ENCODE data around the gene TADA2B. TPM values are rescaled to one million over a fixed set of nuclear protein-coding genes. Genes with fewer than 3 reads are reported as not detected.

Gene TADA2B
- total and polyA plus RNA-seq, 10 of the 15 experiments (the other 5 are each of a cell fraction or from before 2014, with no cell fraction given) = 0.66 to 12.0 (median 5.6) TPM

- TF ChIP-seq, protein P1, sequence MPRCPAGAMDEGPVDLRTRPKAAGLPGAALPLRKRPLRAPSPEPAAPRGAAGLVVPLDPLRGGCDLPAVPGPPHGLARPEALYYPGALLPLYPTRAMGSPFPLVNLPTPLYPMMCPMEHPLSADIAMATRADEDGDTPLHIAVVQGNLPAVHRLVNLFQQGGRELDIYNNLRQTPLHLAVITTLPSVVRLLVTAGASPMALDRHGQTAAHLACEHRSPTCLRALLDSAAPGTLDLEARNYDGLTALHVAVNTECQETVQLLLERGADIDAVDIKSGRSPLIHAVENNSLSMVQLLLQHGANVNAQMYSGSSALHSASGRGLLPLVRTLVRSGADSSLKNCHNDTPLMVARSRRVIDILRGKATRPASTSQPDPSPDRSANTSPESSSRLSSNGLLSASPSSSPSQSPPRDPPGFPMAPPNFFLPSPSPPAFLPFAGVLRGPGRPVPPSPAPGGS (IDR thresholded peaks at IDR 0.05; ENCODE audit: borderline replicate concordance, insufficient read depth, low read depth, low read length, poor library complexity, severe bottlenecking) = no peak
- TF ChIP-seq RUNX3 (IDR thresholded peaks at IDR 0.05; ENCODE audit: low read length) (no peak), ZSCAN29 (IDR thresholded peaks at IDR 0.05) (no peak), RFX5 (IDR thresholded peaks at IDR 0.05; ENCODE audit: low read depth, low read length) (no peak), NFIC (IDR thresholded peaks at IDR 0.05; ENCODE audit: low read depth, low read length) (no peak), MTA3 (IDR thresholded peaks at IDR 0.05; ENCODE audit: borderline replicate concordance, low read length) (no peak), ASH2L (IDR thresholded peaks at IDR 0.05; ENCODE audit: borderline replicate concordance, low read depth) (no peak), HDAC6 (IDR thresholded peaks at IDR 0.05; ENCODE audit: unreplicated experiment) (no peak), TCF12 (IDR thresholded peaks at IDR 0.05; ENCODE audit: low read depth, low read length) (no peak)
- TF ChIP-seq, protein P2, sequence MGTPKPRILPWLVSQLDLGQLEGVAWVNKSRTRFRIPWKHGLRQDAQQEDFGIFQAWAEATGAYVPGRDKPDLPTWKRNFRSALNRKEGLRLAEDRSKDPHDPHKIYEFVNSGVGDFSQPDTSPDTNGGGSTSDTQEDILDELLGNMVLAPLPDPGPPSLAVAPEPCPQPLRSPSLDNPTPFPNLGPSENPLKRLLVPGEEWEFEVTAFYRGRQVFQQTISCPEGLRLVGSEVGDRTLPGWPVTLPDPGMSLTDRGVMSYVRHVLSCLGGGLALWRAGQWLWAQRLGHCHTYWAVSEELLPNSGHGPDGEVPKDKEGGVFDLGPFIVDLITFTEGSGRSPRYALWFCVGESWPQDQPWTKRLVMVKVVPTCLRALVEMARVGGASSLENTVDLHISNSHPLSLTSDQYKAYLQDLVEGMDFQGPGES (IDR thresholded peaks at IDR 0.05) = no peak
- RAD21 ChIA-PET (ENCODE audit: unreplicated experiment) = no interaction called here
- H3K9me3 ChIP-seq (replicated peaks; ENCODE audit: control insufficient read depth, insufficient read depth, low read length) = no peaks in the 10 kb centered on the region
- H3K4me2 ChIP-seq (ENCODE audit: control insufficient read depth, insufficient read depth) = no peak overlapping the region
- no peaks in the 10 kb centered on the region for H3K4me1 ChIP-seq (ENCODE audit: control insufficient read depth, insufficient read depth, low read length)
- H3K27me3 ChIP-seq (replicated peaks in 1 of 2; ENCODE audit: control insufficient read depth in 2 of 2, insufficient read depth in 2 of 2, low read length in 1 of 2) = peaks cover 0 to 6% of the 10 kb centered on the region in 2 experiments; a peak in 2 of 4 replicates
- 28% methylated on average over 3 of the region's 3 CpGs for WGBS (ENCODE audit: insufficient coverage, insufficient replicate concordance, low lambda C conversion rate, missing lambda C conversion rate)
- BruUV-seq (replicated peaks) = no TSS peak
- no peak overlapping the region for H2AFZ ChIP-seq (ENCODE audit: control insufficient read depth, low read depth, low read length)
- intact Hi-C loops (cut with micrococcal nuclease; ENCODE audit: unreplicated experiment) (no loop called here), in situ Hi-C loops (cut with MboI) (no loop called here)
- H3K36me3 ChIP-seq (ENCODE audit: control insufficient read depth in 2 of 2, insufficient read depth in 2 of 2, low read length in 1 of 2) = no peaks in the 10 kb centered on the region
- no peak overlapping the region for H3K27ac ChIP-seq (ENCODE audit: control insufficient read depth, insufficient read depth)
- FAIRE-seq = no peak
- ATAC-seq = no peak
- CTCF ChIA-PET = interaction anchor here (0.6 kb wide), 1 partner anchor 14 kb away, joined by 4 read pairs; no protein-coding TSS in a partner anchor
- no peak overlapping the region for H3K4me3 ChIP-seq
- H3K79me2 ChIP-seq (ENCODE audit: control insufficient read depth, insufficient read depth, low read length) = no peaks in the 10 kb centered on the region
- DNase-seq (ENCODE audit: low read depth, low spot score) = no peak
- no peak overlapping the region for H3K9ac ChIP-seq (ENCODE audit: control insufficient read depth, insufficient read depth, low read length)
- SMC1A ChIA-PET (ENCODE audit: uncharacterized antibody, unreplicated experiment) = interaction anchor here (1.0 kb wide), 1 partner anchor 11 kb away, joined by 3 read pairs; no protein-coding TSS in a partner anchor
- no peaks in the 10 kb centered on the region for H4K20me1 ChIP-seq (ENCODE audit: control insufficient read depth, insufficient read depth)
- POLR2A ChIA-PET = no interaction called here
Measured at GRCh38 chr4:7092026-7092425, 48.9 kb downstream of the TADA2B start.

Measured in GM12878 (cell line).